KOPT-K1 (cell line): ENCODE measurements around the gene NEU1.
"Not testable (repeated sequence)": the region's sequence is repeated elsewhere in the genome, so short reads cannot be mapped to it uniquely, and the experiment has no call there.

Source experiments
- H3K27ac ChIP-seq: fragments of 200-600 bp; sonication (generic); 2 replicates; pipeline ENCODE4 v1.5.1; 2016; ENCODE audit warnings: antibody characterized with exemption, mild to moderate bottlenecking, low read depth, low read length; ENCODE audit not compliant: poor library complexity, severe bottlenecking
- H3K36me3 ChIP-seq: fragments of 200-600 bp; sonication (generic); 2 replicates; pipeline ENCODE4 v1.5.1; 2017; ENCODE audit warnings: antibody characterized with exemption, mild to moderate bottlenecking, low read length, moderate library complexity; ENCODE audit not compliant: insufficient read depth
- H3K9me3 ChIP-seq: fragments of 200-600 bp; sonication (generic); 2 replicates; pipeline ENCODE4 v1.5.1; 2017; ENCODE audit warnings: antibody characterized with exemption, low read length, mild to moderate bottlenecking; ENCODE audit not compliant: insufficient read depth, poor library complexity, severe bottlenecking

NEU1 gene

DNA sequence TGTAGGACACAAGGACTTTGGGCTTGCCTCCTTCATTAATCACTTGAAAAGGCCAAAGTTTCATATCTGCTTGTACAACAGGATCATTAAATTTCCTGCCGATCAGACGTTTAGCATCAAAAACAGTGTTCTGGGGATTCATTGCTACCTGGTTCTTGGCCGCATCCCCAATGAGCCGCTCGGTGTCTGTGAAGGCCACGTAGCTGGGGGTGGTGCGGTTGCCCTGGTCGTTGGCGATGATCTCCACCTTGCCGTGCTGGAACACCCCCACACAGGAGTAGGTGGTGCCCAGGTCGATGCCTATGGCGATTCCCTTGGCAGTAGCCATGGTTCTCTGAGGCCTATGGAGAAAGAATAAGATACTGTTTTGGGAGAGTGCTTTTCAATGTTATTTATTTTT lies 51.0 kb downstream of the NEU1 start:
- Histone ChIP-seq H3K27ac (no peak overlapping the region), H3K9me3 (no peaks in the 10 kb centered on the region), H3K36me3 (no peaks in the 10 kb centered on the region)

DNA sequence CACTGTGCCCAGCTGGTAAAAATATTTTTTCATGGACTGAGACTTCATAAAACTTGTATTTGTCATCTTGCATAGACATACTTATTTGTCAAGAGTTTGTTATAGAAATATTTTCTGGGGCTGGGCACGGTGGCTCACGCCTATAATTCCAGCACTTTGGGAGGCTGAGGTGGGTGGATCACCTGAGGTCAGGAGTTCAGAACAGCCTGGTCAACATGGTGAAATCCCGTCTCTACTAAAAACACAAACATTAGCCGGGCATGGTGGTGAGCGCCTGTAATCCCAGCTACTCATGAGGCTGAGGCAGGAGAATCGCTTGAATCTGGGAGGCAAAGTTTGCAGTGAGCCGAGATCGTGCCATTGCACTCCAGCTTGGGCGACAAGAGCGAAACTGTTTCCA lies 54.0 kb downstream of the NEU1 start:
- peaks cover 14% of the 10 kb centered on the region for H3K36me3 ChIP-seq
- not testable (repeated sequence) for H3K27ac ChIP-seq, H3K9me3 ChIP-seq
